GM23338 (cell line): Measurements from ENCODE around the gene ZNF48. TPM values are rescaled to one million over a fixed set of nuclear protein-coding genes. Genes with fewer than 3 reads are reported as not detected.

Experiments used
- ATAC-seq: fragments of 200-7000 bp; cut with Tn5 transposase; 3 replicates; pipeline ENCODE4 v1.9.1; 2020
- DNase-seq: peaks from one replicate; pipeline ENCODE4 v3.0.0-alpha.2; 2015; ENCODE audit warnings: low spot score
- H2AFZ ChIP-seq: fragments of 200-600 bp; sonication (generic); 2 replicates; pipeline ENCODE4 v1.8.0; 2016; ENCODE audit warnings: antibody characterized with exemption, mild to moderate bottlenecking, moderate library complexity
- H3F3A ChIP-seq: fragments of 200-600 bp; sonication (generic); replicated peaks from 2 replicates; pipeline ENCODE4 v1.8.0; 2017; ENCODE audit warnings: antibody characterized with exemption, mixed run types, low read depth
- H3K27ac ChIP-seq: fragments of 200-600 bp; sonication (generic); 2 replicates; pipeline ENCODE4 v1.6.1; 2016; ENCODE audit warnings: low read depth
- H3K27me3 ChIP-seq: fragments of 200-600 bp; sonication (generic); 2 replicates; pipeline ENCODE4 v1.8.0; 2016; ENCODE audit warnings: mild to moderate bottlenecking, mixed run types, moderate library complexity; ENCODE audit not compliant: insufficient read depth
- H3K36me3 ChIP-seq: fragments of 200-600 bp; sonication (generic); 2 replicates; pipeline ENCODE4 v1.8.0; 2016; ENCODE audit warnings: mild to moderate bottlenecking; ENCODE audit not compliant: insufficient read depth
- H3K4me1 ChIP-seq: fragments of 200-600 bp; sonication (generic); 2 replicates; pipeline ENCODE4 v1.8.0; 2016; ENCODE audit warnings: mild to moderate bottlenecking, moderate library complexity; ENCODE audit not compliant: insufficient read depth
- H3K4me2 ChIP-seq: fragments of 200-600 bp; sonication (generic); 2 replicates; pipeline ENCODE4 v1.7.1; 2017; ENCODE audit warnings: mixed run types
- H3K4me3 ChIP-seq: fragments of 200-600 bp; sonication (generic); 2 replicates; pipeline ENCODE4 v1.6.1; 2016; ENCODE audit warnings: mixed run types
- H3K79me2 ChIP-seq: fragments of 200-600 bp; sonication (generic); replicated peaks from 2 replicates; pipeline ENCODE4 v1.8.0; 2017; ENCODE audit warnings: mild to moderate bottlenecking; ENCODE audit not compliant: insufficient read depth
- H3K9me2 ChIP-seq: fragments of 200-600 bp; sonication (generic); 2 replicates; pipeline ENCODE4 v1.8.0; 2017; ENCODE audit not compliant: insufficient read depth
- H4K20me1 ChIP-seq: fragments of 200-600 bp; sonication (generic); replicated peaks from 2 replicates; pipeline ENCODE4 v1.8.0; 2017; ENCODE audit warnings: mild to moderate bottlenecking; ENCODE audit not compliant: insufficient read depth
- H3K27ac Mint-ChIP-seq: 2 replicates; pipeline ENCODE4 v1.8.0; 2020; ENCODE audit warnings: inconsistent platforms, mild to moderate bottlenecking, moderate library complexity, mixed read lengths
- H3K27me3 Mint-ChIP-seq: 3 replicates; pipeline ENCODE4 v1.8.0; 2022; ENCODE audit warnings: low read depth, mild to moderate bottlenecking, moderate library complexity, mixed read lengths, inconsistent platforms; ENCODE audit not compliant: insufficient read depth, poor library complexity
- H3K36me3 Mint-ChIP-seq: 3 replicates; pipeline ENCODE4 v1.8.0; 2021; ENCODE audit warnings: low read depth, mild to moderate bottlenecking, inconsistent platforms, moderate library complexity, mixed read lengths
- H3K4me1 Mint-ChIP-seq: 3 replicates; pipeline ENCODE4 v1.8.0; 2020; ENCODE audit warnings: mild to moderate bottlenecking, inconsistent platforms, mixed read lengths
- H3K4me3 Mint-ChIP-seq: 3 replicates; pipeline ENCODE4 v1.8.0; 2021; ENCODE audit warnings: moderate library complexity, mild to moderate bottlenecking, inconsistent platforms, mixed read lengths
- H3K9me3 Mint-ChIP-seq: 3 replicates; pipeline ENCODE4 v1.8.0; 2020; ENCODE audit warnings: moderate library complexity, mild to moderate bottlenecking, inconsistent platforms, mixed read lengths
- CREB1 ChIP-seq: fragments of 250-450 bp; sonication (Bioruptor Pico); IDR thresholded peaks from 2 replicates; pipeline ENCODE4 v1.5.0; 2020; ENCODE audit warnings: low read depth, mild to moderate bottlenecking, moderate library complexity
- CTCF ChIP-seq, 2 experiments: fragments of 200-600 bp in 1 of 2; sonication (generic) in 1 of 2; conservative IDR thresholded peaks; 2 replicates each; pipeline versions ENCODE4 v1.5.1 to v1.6.1; 2016 to 2017; ENCODE audit warnings: antibody characterized with exemption in 2 of 2, low read depth in 2 of 2, mild to moderate bottlenecking in 2 of 2, moderate library complexity in 1 of 2
- EZH2phosphoT487 ChIP-seq: fragments of 200-600 bp; sonication (generic); IDR thresholded peaks from one replicate; pipeline ENCODE4 v1.8.1; 2018; ENCODE audit warnings: antibody characterized with exemption; ENCODE audit not compliant: unreplicated experiment
- JUNB ChIP-seq: IDR thresholded peaks from one replicate; pipeline ENCODE4 v1.6.1; 2016; ENCODE audit warnings: antibody characterized with exemption; ENCODE audit not compliant: unreplicated experiment
- NANOG ChIP-seq: IDR thresholded peaks from 2 replicates; pipeline ENCODE4 v1.6.1; 2016; ENCODE audit warnings: antibody characterized with exemption, borderline replicate concordance
- REST ChIP-seq: IDR thresholded peaks from one replicate; pipeline ENCODE4 v1.6.1; 2018; ENCODE audit warnings: antibody characterized with exemption; ENCODE audit not compliant: unreplicated experiment
- ZNF114 ChIP-seq: fragments of 250-450 bp; sonication (Bioruptor Pico); IDR thresholded peaks from 2 replicates; pipeline ENCODE4 v1.5.0; 2020; ENCODE audit warnings: mild to moderate bottlenecking, moderate library complexity
- polyA plus RNA-seq: library from polyadenylated mRNA; unstranded; fragments of >200 nt; fragmentation: Nextera tagmentation; extraction: Ambion mirVana; gene quantifications from 2 replicates; pipeline ENCODE4 v1.2.1, GENCODE V29; 2016
- total RNA-seq: library from RNA; depleted of rRNA; stranded (reverse); fragments of >200 nt; shearing (Covaris generic); gene quantifications from 2 replicates; pipeline ENCODE4 v1.2.3, GENCODE V29; 2014
- TF ChIP-seq, protein P1 (sequence below): IDR thresholded peaks from 2 replicates; pipeline ENCODE4 v1.6.1; 2016; ENCODE audit warnings: antibody characterized with exemption
- TF ChIP-seq, protein P2 (sequence below): fragments of 250-450 bp; sonication (Bioruptor Pico); IDR thresholded peaks from 2 replicates; pipeline ENCODE4 v1.5.0; 2020; ENCODE audit warnings: mild to moderate bottlenecking, moderate library complexity

The ZNF48 gene
- total and polyA plus RNA-seq, 2 experiments from 2014 or later: 4.8 to 44.3 TPM

GRCh38 chr16:30416624-30417528, 21.7 kb downstream of the ZNF48 start:
- peak overlapping the region; percentile 41 for H3K4me3 Mint-ChIP-seq
- TF ChIP-seq, protein P1, sequence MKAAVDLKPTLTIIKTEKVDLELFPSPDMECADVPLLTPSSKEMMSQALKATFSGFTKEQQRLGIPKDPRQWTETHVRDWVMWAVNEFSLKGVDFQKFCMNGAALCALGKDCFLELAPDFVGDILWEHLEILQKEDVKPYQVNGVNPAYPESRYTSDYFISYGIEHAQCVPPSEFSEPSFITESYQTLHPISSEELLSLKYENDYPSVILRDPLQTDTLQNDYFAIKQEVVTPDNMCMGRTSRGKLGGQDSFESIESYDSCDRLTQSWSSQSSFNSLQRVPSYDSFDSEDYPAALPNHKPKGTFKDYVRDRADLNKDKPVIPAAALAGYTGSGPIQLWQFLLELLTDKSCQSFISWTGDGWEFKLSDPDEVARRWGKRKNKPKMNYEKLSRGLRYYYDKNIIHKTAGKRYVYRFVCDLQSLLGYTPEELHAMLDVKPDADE: no peak
- TF ChIP-seq ZNF114 (CRISPR knock-in tag) (no peak), JUNB (no peak), REST (no peak), CTCF (conservative IDR thresholded peaks at IDR 0.05; ENCODE audit: low read depth in 2 of 2) (no peak), CREB1 (CRISPR knock-in tag) (no peak), EZH2phosphoT487 (no peak), NANOG (no peak)
- TF ChIP-seq, protein P2, sequence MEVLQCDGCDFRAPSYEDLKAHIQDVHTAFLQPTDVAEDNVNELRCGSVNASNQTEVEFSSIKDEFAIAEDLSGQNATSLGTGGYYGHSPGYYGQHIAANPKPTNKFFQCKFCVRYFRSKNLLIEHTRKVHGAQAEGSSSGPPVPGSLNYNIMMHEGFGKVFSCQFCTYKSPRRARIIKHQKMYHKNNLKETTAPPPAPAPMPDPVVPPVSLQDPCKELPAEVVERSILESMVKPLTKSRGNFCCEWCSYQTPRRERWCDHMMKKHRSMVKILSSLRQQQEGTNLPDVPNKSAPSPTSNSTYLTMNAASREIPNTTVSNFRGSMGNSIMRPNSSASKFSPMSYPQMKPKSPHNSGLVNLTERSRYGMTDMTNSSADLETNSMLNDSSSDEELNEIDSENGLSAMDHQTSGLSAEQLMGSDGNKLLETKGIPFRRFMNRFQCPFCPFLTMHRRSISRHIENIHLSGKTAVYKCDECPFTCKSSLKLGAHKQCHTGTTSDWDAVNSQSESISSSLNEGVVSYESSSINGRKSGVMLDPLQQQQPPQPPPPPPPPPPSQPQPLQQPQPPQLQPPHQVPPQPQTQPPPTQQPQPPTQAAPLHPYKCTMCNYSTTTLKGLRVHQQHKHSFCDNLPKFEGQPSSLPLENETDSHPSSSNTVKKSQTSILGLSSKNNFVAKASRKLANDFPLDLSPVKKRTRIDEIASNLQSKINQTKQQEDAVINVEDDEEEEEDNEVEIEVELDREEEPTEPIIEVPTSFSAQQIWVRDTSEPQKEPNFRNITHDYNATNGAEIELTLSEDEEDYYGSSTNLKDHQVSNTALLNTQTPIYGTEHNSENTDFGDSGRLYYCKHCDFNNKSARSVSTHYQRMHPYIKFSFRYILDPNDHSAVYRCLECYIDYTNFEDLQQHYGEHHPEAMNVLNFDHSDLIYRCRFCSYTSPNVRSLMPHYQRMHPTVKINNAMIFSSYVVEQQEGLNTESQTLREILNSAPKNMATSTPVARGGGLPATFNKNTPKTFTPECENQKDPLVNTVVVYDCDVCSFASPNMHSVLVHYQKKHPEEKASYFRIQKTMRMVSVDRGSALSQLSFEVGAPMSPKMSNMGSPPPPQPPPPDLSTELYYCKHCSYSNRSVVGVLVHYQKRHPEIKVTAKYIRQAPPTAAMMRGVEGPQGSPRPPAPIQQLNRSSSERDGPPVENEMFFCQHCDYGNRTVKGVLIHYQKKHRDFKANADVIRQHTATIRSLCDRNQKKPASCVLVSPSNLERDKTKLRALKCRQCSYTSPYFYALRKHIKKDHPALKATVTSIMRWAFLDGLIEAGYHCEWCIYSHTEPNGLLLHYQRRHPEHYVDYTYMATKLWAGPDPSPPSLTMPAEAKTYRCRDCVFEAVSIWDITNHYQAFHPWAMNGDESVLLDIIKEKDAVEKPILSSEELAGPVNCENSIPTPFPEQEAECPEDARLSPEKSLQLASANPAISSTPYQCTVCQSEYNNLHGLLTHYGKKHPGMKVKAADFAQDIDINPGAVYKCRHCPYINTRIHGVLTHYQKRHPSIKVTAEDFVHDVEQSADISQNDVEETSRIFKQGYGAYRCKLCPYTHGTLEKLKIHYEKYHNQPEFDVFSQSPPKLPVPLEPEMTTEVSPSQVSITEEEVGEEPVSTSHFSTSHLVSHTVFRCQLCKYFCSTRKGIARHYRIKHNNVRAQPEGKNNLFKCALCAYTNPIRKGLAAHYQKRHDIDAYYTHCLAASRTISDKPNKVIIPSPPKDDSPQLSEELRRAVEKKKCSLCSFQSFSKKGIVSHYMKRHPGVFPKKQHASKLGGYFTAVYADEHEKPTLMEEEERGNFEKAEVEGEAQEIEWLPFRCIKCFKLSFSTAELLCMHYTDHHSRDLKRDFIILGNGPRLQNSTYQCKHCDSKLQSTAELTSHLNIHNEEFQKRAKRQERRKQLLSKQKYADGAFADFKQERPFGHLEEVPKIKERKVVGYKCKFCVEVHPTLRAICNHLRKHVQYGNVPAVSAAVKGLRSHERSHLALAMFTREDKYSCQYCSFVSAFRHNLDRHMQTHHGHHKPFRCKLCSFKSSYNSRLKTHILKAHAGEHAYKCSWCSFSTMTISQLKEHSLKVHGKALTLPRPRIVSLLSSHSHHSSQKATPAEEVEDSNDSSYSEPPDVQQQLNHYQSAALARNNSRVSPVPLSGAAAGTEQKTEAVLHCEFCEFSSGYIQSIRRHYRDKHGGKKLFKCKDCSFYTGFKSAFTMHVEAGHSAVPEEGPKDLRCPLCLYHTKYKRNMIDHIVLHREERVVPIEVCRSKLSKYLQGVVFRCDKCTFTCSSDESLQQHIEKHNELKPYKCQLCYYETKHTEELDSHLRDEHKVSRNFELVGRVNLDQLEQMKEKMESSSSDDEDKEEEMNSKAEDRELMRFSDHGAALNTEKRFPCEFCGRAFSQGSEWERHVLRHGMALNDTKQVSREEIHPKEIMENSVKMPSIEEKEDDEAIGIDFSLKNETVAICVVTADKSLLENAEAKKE: no peak
- Histone ChIP-seq H3K27ac (no peak overlapping the region), H3F3A (peaks cover 35% of the 10 kb centered on the region), H2AFZ (no peak overlapping the region; the same call in 1 of the 2 replicates), H3K9me2 (no peaks in the 10 kb centered on the region), H3K4me1 (no peaks in the 10 kb centered on the region), H3K27me3 (no peaks in the 10 kb centered on the region), H4K20me1 (peaks cover 36% of the 10 kb centered on the region), H3K79me2 (0 out of 2 replicates have a peak, but pooled peaks cover 3% of the 10 kb centered on the region), H3K4me3 (peak overlapping the region; percentile 62), H3K4me2 (peak overlapping the region; percentile 79), H3K36me3 (peaks cover 3% of the 10 kb centered on the region)
- H3K27ac Mint-ChIP-seq: no peak overlapping the region
- peaks cover 11% of the 10 kb centered on the region for H3K4me1 Mint-ChIP-seq
- H3K9me3 Mint-ChIP-seq: no peaks in the 10 kb centered on the region
- DNase-seq (peak; percentile 39), ATAC-seq (peak; percentile 7)
- H3K36me3 Mint-ChIP-seq: peaks cover 42% of the 10 kb centered on the region
- H3K27me3 Mint-ChIP-seq: peaks cover 12% of the 10 kb centered on the region
